Suprapubic skin (tissue), 4 donors: ENCODE measurements around the gene PXK. TPM values are rescaled to one million over a fixed set of nuclear protein-coding genes. Genes with fewer than 3 reads are reported as not detected.

ENCODE experiments used
- DNase-seq, 2 donors: peaks; one replicate each; pipeline ENCODE4 v3.0.0-alpha.2; 2019; ENCODE audit warnings: low spot score in 2 of 2
- H3K27ac ChIP-seq: fragments of 200-600 bp; sonication (generic); one replicate; pipeline ENCODE4 v1.5.1; 2019
- H3K27me3 ChIP-seq: fragments of 200-600 bp; sonication (generic); one replicate; pipeline ENCODE4 v1.5.1; 2019
- H3K36me3 ChIP-seq: fragments of 200-600 bp; sonication (generic); one replicate; pipeline ENCODE4 v1.5.1; 2019
- H3K4me1 ChIP-seq: fragments of 200-600 bp; sonication (generic); one replicate; pipeline ENCODE4 v1.5.1; 2019
- H3K4me3 ChIP-seq: fragments of 200-600 bp; sonication (generic); one replicate; pipeline ENCODE4 v1.5.1; 2019; ENCODE audit warnings: mild to moderate bottlenecking
- H3K9me3 ChIP-seq: fragments of 200-600 bp; sonication (generic); one replicate; pipeline ENCODE4 v1.5.1; 2019
- EP300 ChIP-seq: sonication (generic); formaldehyde crosslinking; IDR thresholded peaks from one replicate; pipeline ENCODE4 v1.6.1; 2017; ENCODE audit warnings: antibody characterized with exemption
- POLR2A ChIP-seq, 2 donors: fragments of 450-650 bp; IDR thresholded peaks; one replicate each; pipeline ENCODE4 v1.6.1; 2017; ENCODE audit warnings: antibody characterized with exemption in 2 of 2, mild to moderate bottlenecking in 2 of 2, moderate library complexity in 2 of 2
- POLR2AphosphoS5 ChIP-seq, 3 donors: sonication (generic); formaldehyde crosslinking; IDR thresholded peaks; one replicate each; pipeline ENCODE4 v1.6.1; 2017; ENCODE audit warnings: antibody characterized with exemption in 3 of 3
- WGBS: methylation state at CpG from one replicate; pipeline ENCODE4 v1.1.5; 2018; 5-methylcytosine and 5-hydroxymethylcytosine counted together
- total RNA-seq, 4 donors: library from RNA; depleted of rRNA; stranded (reverse); fragments of >200 nt; gene quantifications; one replicate each; pipeline ENCODE4 v1.1.0, GENCODE V29; 2016
- TF ChIP-seq, protein P1 (sequence below), 2 donors: fragments of 200-600 bp in 1 of 2; fragments of 450-650 bp in 1 of 2; sonication (generic) in 1 of 2; IDR thresholded peaks; one replicate each; pipeline ENCODE4 v1.5.1; 2016 to 2019; ENCODE audit warnings: antibody characterized with exemption in 2 of 2, mild to moderate bottlenecking in 1 of 2, moderate library complexity in 1 of 2

PXK gene
- total RNA-seq, 4 donors from 2014 or later: 16.0 to 36.9 (median 21.8) TPM

- Histone ChIP-seq H3K36me3 (no peaks in the 10 kb centered on the region), H3K4me1 (peaks cover 27% of the 10 kb centered on the region), H3K4me3 (no peak overlapping the region), H3K9me3 (no peaks in the 10 kb centered on the region), H3K27me3 (no peaks in the 10 kb centered on the region), H3K27ac (peak overlapping the region; percentile 5)
- TF ChIP-seq EP300: no peak
- TF ChIP-seq, protein P1, sequence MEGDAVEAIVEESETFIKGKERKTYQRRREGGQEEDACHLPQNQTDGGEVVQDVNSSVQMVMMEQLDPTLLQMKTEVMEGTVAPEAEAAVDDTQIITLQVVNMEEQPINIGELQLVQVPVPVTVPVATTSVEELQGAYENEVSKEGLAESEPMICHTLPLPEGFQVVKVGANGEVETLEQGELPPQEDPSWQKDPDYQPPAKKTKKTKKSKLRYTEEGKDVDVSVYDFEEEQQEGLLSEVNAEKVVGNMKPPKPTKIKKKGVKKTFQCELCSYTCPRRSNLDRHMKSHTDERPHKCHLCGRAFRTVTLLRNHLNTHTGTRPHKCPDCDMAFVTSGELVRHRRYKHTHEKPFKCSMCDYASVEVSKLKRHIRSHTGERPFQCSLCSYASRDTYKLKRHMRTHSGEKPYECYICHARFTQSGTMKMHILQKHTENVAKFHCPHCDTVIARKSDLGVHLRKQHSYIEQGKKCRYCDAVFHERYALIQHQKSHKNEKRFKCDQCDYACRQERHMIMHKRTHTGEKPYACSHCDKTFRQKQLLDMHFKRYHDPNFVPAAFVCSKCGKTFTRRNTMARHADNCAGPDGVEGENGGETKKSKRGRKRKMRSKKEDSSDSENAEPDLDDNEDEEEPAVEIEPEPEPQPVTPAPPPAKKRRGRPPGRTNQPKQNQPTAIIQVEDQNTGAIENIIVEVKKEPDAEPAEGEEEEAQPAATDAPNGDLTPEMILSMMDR (IDR thresholded peaks at IDR 0.05): no peak
- TF ChIP-seq POLR2AphosphoS5 (IDR thresholded peaks at IDR 0.05): no peak
- TF ChIP-seq POLR2A (IDR thresholded peaks at IDR 0.05): no peak
- DNase-seq: no peak
- WGBS: 78% methylated on average over 7 of the region's 7 CpGs
These were observed 17.3 kb downstream of the PXK start for GRCh38 chr3:58349792-58350626.

DNA sequence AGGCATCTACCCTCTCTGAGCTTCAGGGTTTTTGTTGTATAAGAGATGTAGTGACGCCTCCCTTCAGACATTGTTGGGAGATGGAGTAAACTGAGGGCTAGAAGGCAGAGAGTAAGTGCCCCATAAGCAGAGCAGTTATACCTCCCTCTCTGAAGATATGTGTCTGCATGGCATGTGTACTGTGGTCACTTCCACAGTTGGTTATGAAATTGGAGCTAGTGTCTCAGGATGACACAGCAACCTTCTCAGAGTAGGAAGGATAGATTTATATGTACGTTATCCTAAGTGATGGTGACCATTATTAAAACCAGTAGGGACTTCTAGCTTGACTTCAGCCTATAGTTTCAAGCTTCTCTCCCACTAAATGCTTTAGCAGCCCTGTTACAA lies 17.9 kb downstream of the PXK start:
- H3K4me1 ChIP-seq: peaks cover 33% of the 10 kb centered on the region
- H3K27ac ChIP-seq: peak overlapping the region; percentile 5
- TF ChIP-seq, protein P1 (IDR thresholded peaks at IDR 0.05): no peak
- no peak for TF ChIP-seq EP300
- no peak for TF ChIP-seq POLR2A (IDR thresholded peaks at IDR 0.05)
- no peak for TF ChIP-seq POLR2AphosphoS5 (IDR thresholded peaks at IDR 0.05)
- no peaks in the 10 kb centered on the region for H3K36me3 ChIP-seq
- H3K27me3 ChIP-seq: no peaks in the 10 kb centered on the region
- no peaks in the 10 kb centered on the region for H3K9me3 ChIP-seq
- no peak for DNase-seq
- 88% methylated on average over 2 of the region's 2 CpGs for WGBS
- no peak overlapping the region for H3K4me3 ChIP-seq

DNA sequence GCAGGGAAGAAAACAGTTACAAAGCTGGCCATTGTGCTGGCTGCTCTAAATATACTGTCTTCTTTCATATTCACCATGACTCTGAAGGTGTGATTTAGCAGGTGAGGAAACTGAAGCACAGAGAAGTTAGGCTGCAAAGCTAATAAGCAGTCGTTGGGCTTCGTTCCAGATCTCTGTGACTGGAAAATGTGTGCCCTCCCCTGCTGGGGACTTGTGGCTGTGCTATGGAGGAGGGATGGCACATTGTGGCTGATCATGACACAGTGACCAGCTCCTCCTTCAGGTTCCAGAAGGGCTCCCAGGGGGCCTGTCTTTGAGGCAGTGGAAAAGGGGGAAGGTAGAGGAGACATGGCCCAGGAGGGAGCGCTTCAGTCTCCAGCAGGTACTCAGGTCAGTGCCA lies 19.2 kb downstream of the PXK start:
- Histone ChIP-seq H3K36me3 (no peaks in the 10 kb centered on the region), H3K27ac (no peak overlapping the region), H3K4me1 (peaks cover 33% of the 10 kb centered on the region), H3K27me3 (no peaks in the 10 kb centered on the region), H3K9me3 (no peaks in the 10 kb centered on the region), H3K4me3 (no peak overlapping the region)
- TF ChIP-seq, protein P1 (IDR thresholded peaks at IDR 0.05): no peak
- no peak for TF ChIP-seq POLR2AphosphoS5 (IDR thresholded peaks at IDR 0.05)
- no peak for TF ChIP-seq POLR2A (IDR thresholded peaks at IDR 0.05)
- no peak for TF ChIP-seq EP300
- WGBS: 89% methylated on average over 3 of the region's 3 CpGs
- no peak for DNase-seq

GRCh38 chr3:58352626-58353025 lies 19.9 kb downstream of the PXK start:
- WGBS: 76% methylated on average over 6 of the region's 6 CpGs
- Histone ChIP-seq H3K27me3 (no peaks in the 10 kb centered on the region), H3K4me3 (no peak overlapping the region), H3K27ac (no peak overlapping the region), H3K4me1 (peaks cover 33% of the 10 kb centered on the region), H3K9me3 (no peaks in the 10 kb centered on the region), H3K36me3 (no peaks in the 10 kb centered on the region)
- TF ChIP-seq POLR2A (IDR thresholded peaks at IDR 0.05): no peak
- no peak for TF ChIP-seq POLR2AphosphoS5 (IDR thresholded peaks at IDR 0.05)
- no peak for TF ChIP-seq EP300
- TF ChIP-seq, protein P1 (IDR thresholded peaks at IDR 0.05): no peak
- DNase-seq: no peak

GRCh38 chr3:58353722-58354553 lies 21.2 kb downstream of the PXK start:
- no peak for DNase-seq
- WGBS: 85% methylated on average over 8 of the region's 8 CpGs
- Histone ChIP-seq H3K4me1 (peaks cover 30% of the 10 kb centered on the region), H3K27ac (no peak overlapping the region), H3K4me3 (no peak overlapping the region), H3K9me3 (no peaks in the 10 kb centered on the region), H3K27me3 (no peaks in the 10 kb centered on the region), H3K36me3 (no peaks in the 10 kb centered on the region)
- no peak for TF ChIP-seq EP300
